CD8-positive, alpha-beta memory T cell (primary cell): ENCODE results near the gene TMEM116. TPM values are rescaled to one million over a fixed set of nuclear protein-coding genes. Genes with fewer than 3 reads are reported as not detected.

Experiments used
- CTCF ChIA-PET: fragments of 350-600 bp; sonication (Branson Sonifier 250); formaldehyde crosslinking; loops from one replicate; lab custom pipeline; 2021; ENCODE audit warnings: antibody characterized with exemption; lab: Charles Lee
- POLR2A ChIA-PET: fragments of 350-600 bp; sonication (Branson Sonifier 250); formaldehyde crosslinking; loops from one replicate; lab custom pipeline; 2021; ENCODE audit warnings: antibody characterized with exemption; lab: Charles Lee
- DNase-seq, 5 donors: peaks; one replicate each; pipeline versions ENCODE4 v3.0.0 to v3.0.0-alpha.2; 2020 to 2022; ENCODE audit warnings: mixed read lengths in 1 of 5
- H3K27ac ChIP-seq: one replicate; pipeline ENCODE4 v1.7.0; 2013; ENCODE audit warnings: low read depth, mild to moderate bottlenecking, low read length, moderate library complexity
- H3K27me3 ChIP-seq: 2 replicates; pipeline ENCODE4 v1.7.0; 2013; ENCODE audit warnings: low read length, mild to moderate bottlenecking; ENCODE audit not compliant: insufficient read depth, poor library complexity, severe bottlenecking
- H3K36me3 ChIP-seq: 2 replicates; pipeline ENCODE4 v1.7.0; 2013; ENCODE audit warnings: mild to moderate bottlenecking, low read length, moderate library complexity; ENCODE audit not compliant: insufficient read depth
- H3K4me1 ChIP-seq: 2 replicates; pipeline ENCODE4 v1.7.0; 2013; ENCODE audit warnings: mild to moderate bottlenecking, low read length, moderate library complexity; ENCODE audit not compliant: insufficient read depth
- H3K4me3 ChIP-seq: 2 replicates; pipeline ENCODE4 v1.7.0; 2013; ENCODE audit warnings: mild to moderate bottlenecking, low read length
- H3K9me3 ChIP-seq: 2 replicates; pipeline ENCODE4 v1.7.0; 2013; ENCODE audit warnings: mild to moderate bottlenecking, low read length
- H3K27ac Mint-ChIP-seq, 8 donors: one replicate each; pipeline ENCODE4 v1.8.0; 2020 to 2021; ENCODE audit warnings: mixed read lengths in 8 of 8, mild to moderate bottlenecking in 6 of 8, inconsistent platforms in 3 of 8, moderate library complexity in 3 of 8
- H3K27me3 Mint-ChIP-seq, 2 donors: one replicate each; pipeline ENCODE4 v1.8.0; 2020 to 2021; ENCODE audit warnings: mixed read lengths in 2 of 2, mild to moderate bottlenecking in 1 of 2, moderate library complexity in 1 of 2
- H3K36me3 Mint-ChIP-seq, 3 donors: one replicate each; pipeline ENCODE4 v1.8.0; 2020 to 2021; ENCODE audit warnings: mixed read lengths in 3 of 3, inconsistent platforms in 1 of 3, mild to moderate bottlenecking in 1 of 3
- H3K4me1 Mint-ChIP-seq, 3 donors: one replicate each; pipeline ENCODE4 v1.8.0; 2020 to 2021; ENCODE audit warnings: mixed read lengths in 3 of 3, inconsistent platforms in 1 of 3, mild to moderate bottlenecking in 1 of 3
- H3K4me3 Mint-ChIP-seq, 7 donors: one replicate each; pipeline ENCODE4 v1.8.0; 2020 to 2021; ENCODE audit warnings: mixed read lengths in 7 of 7, mild to moderate bottlenecking in 6 of 7, moderate library complexity in 4 of 7, inconsistent platforms in 2 of 7
- H3K9me3 Mint-ChIP-seq, 5 donors: one replicate each; pipeline ENCODE4 v1.8.0; 2020 to 2022; ENCODE audit warnings: mixed read lengths in 5 of 5, mild to moderate bottlenecking in 3 of 5, moderate library complexity in 2 of 5, inconsistent platforms in 1 of 5
- polyA plus RNA-seq: library from polyadenylated mRNA; unstranded; fragments of 300-500 nt; fragmentation: Illumina TruSeq; gene quantifications from one replicate; pipeline ENCODE4 v1.2.3, GENCODE V29; 2021
- total RNA-seq, 2 experiments: library from RNA; stranded (reverse); gene quantifications; one replicate each; pipeline ENCODE4 v1.2.3, GENCODE V29; 2021

The TMEM116 gene
- total and polyA plus RNA-seq, 3 experiments from 2014 or later = 13.1 to 28.4 (median 13.7) TPM

DNA sequence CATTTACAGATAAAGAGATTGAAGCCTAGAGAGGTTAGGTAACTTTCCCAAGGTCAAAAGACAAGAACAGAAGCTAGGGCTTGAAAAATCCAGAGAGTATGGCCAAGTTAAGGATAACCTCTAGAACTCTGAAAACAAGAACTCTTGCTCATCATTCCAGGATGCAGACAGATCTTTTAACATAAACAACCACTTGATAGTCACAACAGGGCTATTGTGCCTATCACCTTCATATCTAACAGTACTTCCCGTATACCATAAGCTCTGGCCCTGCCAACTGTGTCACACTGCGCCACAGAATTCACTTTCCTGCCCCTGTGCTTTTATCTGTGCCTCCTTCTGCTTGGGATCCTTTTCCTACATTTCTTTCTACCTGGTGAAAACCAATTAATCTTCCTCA lies 18.5 kb upstream of the TMEM116 start:
- Mint-ChIP-seq H3K36me3 (peaks cover 0 to 63% (median 14%) of the 10 kb centered on the region in 3 donors), H3K4me1 (peaks cover 0 to 17% (median 5%) of the 10 kb centered on the region in 3 donors), H3K9me3 (no peaks in the 10 kb centered on the region), H3K4me3 (no peak overlapping the region), H3K27ac (peak overlapping the region in 7 of 8 donors; percentile 18 to 87 (median 71)), H3K27me3 (no peaks in the 10 kb centered on the region)
- CTCF ChIA-PET = interaction anchor here (1.5 kb wide), 2 partner anchors 8 to 86 kb away, joined by 3 read pairs; no protein-coding TSS in a partner anchor
- peaks cover under 1% of the 10 kb centered on the region for H3K4me1 ChIP-seq
- H3K27ac ChIP-seq = peak overlapping the region; percentile 11
- H3K4me3 ChIP-seq = no peak overlapping the region
- no peaks in the 10 kb centered on the region for H3K9me3 ChIP-seq
- DNase-seq = no peak
- POLR2A ChIA-PET = interaction anchor here (0.8 kb wide), 1 partner anchor 30 kb away, joined by 3 read pairs; no protein-coding TSS in a partner anchor
- H3K27me3 ChIP-seq = no peaks in the 10 kb centered on the region
- H3K36me3 ChIP-seq = peaks cover 18% of the 10 kb centered on the region

DNA sequence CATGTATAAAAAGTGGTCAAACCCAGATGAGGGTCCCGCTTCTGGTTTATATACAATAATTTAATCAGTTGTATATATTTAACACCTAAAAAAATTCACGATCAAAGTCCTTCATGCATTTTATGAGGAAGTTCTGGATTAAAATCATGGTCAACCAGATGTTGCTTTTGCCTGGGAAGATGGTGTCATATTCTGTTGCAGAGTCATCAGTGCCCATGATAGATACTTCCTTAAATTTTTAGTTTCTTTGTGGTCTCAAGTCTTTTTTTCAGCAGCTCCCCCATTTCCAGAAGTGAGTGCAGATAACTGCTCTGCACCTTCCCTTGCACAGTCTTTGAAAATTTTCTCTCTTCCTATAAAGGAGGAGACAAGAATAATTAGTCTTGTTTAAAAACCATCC lies 16.3 kb upstream of the TMEM116 start:
- POLR2A ChIA-PET = interaction anchor here (1.0 kb wide), 1 partner anchor 16 kb away, joined by 3 read pairs; the partner anchor contains the start of genes ERP29 and TMEM116
- no peak overlapping the region for H3K4me3 Mint-ChIP-seq
- H3K27me3 ChIP-seq = no peaks in the 10 kb centered on the region
- peak overlapping the region in 4 of 8 donors; percentile 8 to 76 (median 48) for H3K27ac Mint-ChIP-seq
- no peak for DNase-seq
- H3K27ac ChIP-seq = no peak overlapping the region
- H3K9me3 ChIP-seq = no peaks in the 10 kb centered on the region
- H3K36me3 Mint-ChIP-seq = peaks cover 0 to 61% (median 15%) of the 10 kb centered on the region in 3 donors
- peaks cover 11 to 28% (median 13%) of the 10 kb centered on the region in 3 donors for H3K4me1 Mint-ChIP-seq
- peaks cover 16% of the 10 kb centered on the region for H3K36me3 ChIP-seq
- CTCF ChIA-PET = interaction anchor here (1.1 kb wide), 1 partner anchor 8 kb away, joined by 3 read pairs; no protein-coding TSS in a partner anchor
- no peak overlapping the region for H3K4me3 ChIP-seq
- H3K27me3 Mint-ChIP-seq = no peaks in the 10 kb centered on the region
- peaks cover 9% of the 10 kb centered on the region for H3K4me1 ChIP-seq
- H3K9me3 Mint-ChIP-seq = no peaks in the 10 kb centered on the region

DNA sequence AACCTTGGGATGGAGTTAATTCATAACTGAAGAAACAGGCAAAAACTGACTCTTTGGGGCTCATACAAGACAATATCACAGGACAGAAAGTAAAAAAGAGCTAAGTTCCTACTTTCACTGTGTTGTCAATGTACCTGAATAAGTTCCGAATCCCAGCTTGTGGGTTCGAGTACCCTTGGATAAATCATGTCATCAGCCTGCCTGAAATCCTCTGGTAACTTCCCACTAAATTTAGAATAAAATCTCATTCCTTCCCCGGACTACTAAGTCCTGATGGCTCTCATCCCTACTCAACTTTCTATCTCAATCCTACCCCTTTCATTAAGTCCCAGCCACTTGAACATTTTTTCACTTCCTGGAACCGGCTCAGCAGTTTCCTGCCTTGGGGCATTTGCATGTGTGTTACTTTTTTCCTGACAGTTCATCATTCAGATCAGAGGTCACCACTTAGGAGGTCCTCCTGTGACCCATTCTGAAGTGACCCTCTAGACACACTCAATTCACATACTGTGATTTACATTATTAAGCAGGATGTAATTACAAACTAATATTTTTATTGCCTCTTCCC lies 12.9 kb upstream of the TMEM116 start:
- Mint-ChIP-seq H3K9me3 (no peaks in the 10 kb centered on the region), H3K36me3 (peaks cover 4 to 67% (median 12%) of the 10 kb centered on the region in 3 donors), H3K27me3 (no peaks in the 10 kb centered on the region), H3K27ac (peak overlapping the region in 6 of 8 donors; percentile 45 to 87 (median 50)), H3K4me1 (peaks cover 22 to 43% (median 28%) of the 10 kb centered on the region in 3 donors), H3K4me3 (no peak overlapping the region)
- Histone ChIP-seq H3K36me3 (peaks cover 18% of the 10 kb centered on the region), H3K4me3 (no peak overlapping the region), H3K27ac (no peak overlapping the region), H3K4me1 (peaks cover 9% of the 10 kb centered on the region), H3K27me3 (no peaks in the 10 kb centered on the region), H3K9me3 (no peaks in the 10 kb centered on the region)
- CTCF ChIA-PET = interaction anchor here (1.7 kb wide), 1 partner anchor 12 kb away, joined by 5 read pairs; no protein-coding TSS in a partner anchor
- DNase-seq = no peak
- POLR2A ChIA-PET = interaction anchor here (0.8 kb wide), 1 partner anchor 12 kb away, joined by 10 read pairs; no protein-coding TSS in a partner anchor

DNA sequence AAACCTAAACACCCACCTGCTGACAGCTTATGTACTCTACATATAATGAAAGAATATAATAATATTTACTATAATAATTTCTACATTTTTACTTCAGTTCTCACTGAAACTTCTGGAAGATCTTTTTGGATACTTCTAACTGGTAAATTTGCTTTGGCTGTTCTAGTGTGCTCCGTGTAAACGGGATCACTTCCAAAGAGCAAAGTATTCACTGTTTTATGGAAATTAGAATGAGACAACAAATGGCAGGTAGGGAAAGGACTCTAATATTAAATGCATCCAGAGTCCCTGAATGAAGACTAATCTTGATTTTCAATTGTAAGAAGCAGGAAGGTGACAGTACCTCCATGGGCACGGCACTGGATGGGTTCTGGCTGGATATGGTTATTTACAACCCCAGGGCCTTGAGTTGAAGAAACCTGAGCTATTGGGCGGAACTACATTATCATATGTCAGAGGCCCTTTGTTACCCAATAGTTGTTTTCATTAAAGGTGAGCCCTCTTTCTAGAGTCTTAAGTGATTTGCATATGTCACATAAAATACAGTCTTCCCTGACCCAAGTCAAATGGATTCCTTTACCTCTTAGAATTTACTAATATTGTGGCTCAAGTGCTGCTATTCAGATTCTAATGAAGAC lies 10.9 kb upstream of the TMEM116 start:
- H3K27me3 ChIP-seq = no peaks in the 10 kb centered on the region
- POLR2A ChIA-PET = no interaction called here
- H3K4me1 ChIP-seq = peaks cover 20% of the 10 kb centered on the region
- H3K36me3 ChIP-seq = peaks cover 30% of the 10 kb centered on the region
- Mint-ChIP-seq H3K36me3 (peaks cover 4 to 74% (median 7%) of the 10 kb centered on the region in 3 donors), H3K4me3 (no peak overlapping the region), H3K4me1 (peaks cover 36 to 64% (median 47%) of the 10 kb centered on the region in 3 donors), H3K27me3 (no peaks in the 10 kb centered on the region), H3K27ac (peak overlapping the region in 5 of 8 donors; percentile 7 to 68 (median 32)), H3K9me3 (no peaks in the 10 kb centered on the region)
- no peak for DNase-seq
- CTCF ChIA-PET = interaction anchor here (0.8 to 1.7 kb wide), 3 partner anchors 9 to 79 kb away, joined by 3 to 5 read pairs (median 4); no protein-coding TSS in a partner anchor
- no peak overlapping the region for H3K27ac ChIP-seq
- H3K4me3 ChIP-seq = no peak overlapping the region
- H3K9me3 ChIP-seq = no peaks in the 10 kb centered on the region

DNA sequence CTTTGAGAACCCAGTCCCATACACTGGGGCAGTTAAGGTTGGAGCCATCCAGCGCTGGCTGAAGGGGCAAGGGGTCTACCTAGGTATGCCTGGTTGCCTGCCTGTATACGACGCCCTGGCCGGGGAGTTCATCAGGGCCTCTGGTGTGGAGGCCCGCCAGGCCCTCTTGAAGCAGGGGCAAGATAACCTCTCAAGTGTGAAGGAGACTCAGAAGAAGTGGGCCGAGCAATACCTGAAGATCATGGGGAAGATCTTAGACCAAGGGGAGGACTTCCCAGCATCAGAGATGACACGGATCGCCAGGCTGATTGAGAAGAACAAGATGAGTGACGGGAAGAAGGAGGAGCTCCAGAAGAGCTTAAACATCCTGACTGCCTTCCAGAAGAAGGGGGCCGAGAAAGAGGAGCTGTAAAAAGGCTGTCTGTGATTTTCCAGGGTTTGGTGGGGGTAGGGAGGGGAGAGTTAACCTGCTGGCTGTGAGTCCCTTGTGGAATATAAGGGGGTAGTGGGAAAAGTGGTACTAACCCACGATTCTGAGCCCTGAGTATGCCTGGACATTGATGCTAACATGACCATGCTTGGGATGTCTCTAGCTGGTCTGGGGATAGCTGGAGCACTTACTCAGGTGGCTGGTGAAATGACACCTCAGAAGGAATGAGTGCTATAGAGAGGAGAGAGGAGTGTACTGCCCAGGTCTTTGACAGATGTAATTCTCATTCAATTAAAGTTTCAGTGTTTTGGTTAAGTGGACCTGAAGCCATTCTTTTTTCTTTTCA lies 9.5 kb upstream of the TMEM116 start:
- Histone ChIP-seq H3K27ac (no peak overlapping the region), H3K4me3 (no peak overlapping the region), H3K9me3 (no peaks in the 10 kb centered on the region), H3K27me3 (no peaks in the 10 kb centered on the region), H3K4me1 (peaks cover 32% of the 10 kb centered on the region), H3K36me3 (peaks cover 32% of the 10 kb centered on the region)
- Mint-ChIP-seq H3K4me3 (peak overlapping the region in 1 of 7 donors; percentile 15), H3K27me3 (no peaks in the 10 kb centered on the region), H3K36me3 (peaks cover 4 to 75% (median 10%) of the 10 kb centered on the region in 3 donors), H3K27ac (peak overlapping the region in 7 of 8 donors; percentile 3 to 74 (median 51)), H3K4me1 (peaks cover 47 to 73% (median 56%) of the 10 kb centered on the region in 3 donors), H3K9me3 (no peaks in the 10 kb centered on the region)
- CTCF ChIA-PET = interaction anchor here (1.0 to 2.5 kb wide), 3 partner anchors 9 to 78 kb away, joined by 3 to 6 read pairs (median 4); partner anchors contain the start of genes ERP29 and TMEM116
- no peak for DNase-seq
- POLR2A ChIA-PET = interaction anchor here (0.6 kb wide), 1 partner anchor 53 kb away, joined by 8 read pairs; no protein-coding TSS in a partner anchor

DNA sequence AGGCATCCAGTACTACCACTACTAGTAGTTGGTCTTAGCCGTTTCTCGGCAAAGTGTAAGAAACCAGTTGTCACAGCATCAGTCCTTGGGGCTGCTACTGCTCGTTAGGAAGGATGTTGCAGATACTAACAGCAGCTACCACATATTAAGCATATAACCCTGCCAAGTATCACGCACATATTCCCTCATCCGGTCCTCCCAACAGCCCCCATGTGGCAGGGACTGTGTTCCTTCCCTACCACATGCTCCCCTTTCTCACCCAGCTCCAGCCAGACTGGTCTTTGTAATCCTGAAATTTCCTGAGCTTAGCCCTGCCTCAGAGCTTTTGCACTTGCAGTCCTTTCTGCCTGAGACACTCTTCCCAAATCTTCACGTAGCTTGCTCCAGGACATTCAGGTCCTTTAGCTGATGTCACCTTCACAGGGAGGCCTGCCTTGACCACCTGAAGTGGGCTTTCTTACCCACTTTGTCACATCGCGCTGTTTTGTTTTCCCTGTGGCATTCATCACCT lies 8.0 kb upstream of the TMEM116 start:
- Histone ChIP-seq H3K36me3 (peaks cover 38% of the 10 kb centered on the region), H3K9me3 (no peaks in the 10 kb centered on the region), H3K27me3 (no peaks in the 10 kb centered on the region), H3K4me1 (peaks cover 36% of the 10 kb centered on the region), H3K4me3 (no peak overlapping the region), H3K27ac (no peak overlapping the region)
- Mint-ChIP-seq H3K27ac (peak overlapping the region in 5 of 8 donors; percentile 3 to 82 (median 41)), H3K9me3 (no peaks in the 10 kb centered on the region), H3K27me3 (no peaks in the 10 kb centered on the region), H3K36me3 (peaks cover 7 to 83% (median 15%) of the 10 kb centered on the region in 3 donors), H3K4me1 (peaks cover 55 to 77% (median 62%) of the 10 kb centered on the region in 3 donors), H3K4me3 (peak overlapping the region in 1 of 7 donors; percentile 11)
- DNase-seq = no peak
- ChIA-PET CTCF (interaction anchor here (1.2 to 2.5 kb wide), 4 partner anchors 9 to 109 kb away, joined by 3 to 6 read pairs (median 3); no protein-coding TSS in a partner anchor), POLR2A (interaction anchor here (0.6 kb wide), 1 partner anchor 20 kb away, joined by 3 read pairs; no protein-coding TSS in a partner anchor)

DNA sequence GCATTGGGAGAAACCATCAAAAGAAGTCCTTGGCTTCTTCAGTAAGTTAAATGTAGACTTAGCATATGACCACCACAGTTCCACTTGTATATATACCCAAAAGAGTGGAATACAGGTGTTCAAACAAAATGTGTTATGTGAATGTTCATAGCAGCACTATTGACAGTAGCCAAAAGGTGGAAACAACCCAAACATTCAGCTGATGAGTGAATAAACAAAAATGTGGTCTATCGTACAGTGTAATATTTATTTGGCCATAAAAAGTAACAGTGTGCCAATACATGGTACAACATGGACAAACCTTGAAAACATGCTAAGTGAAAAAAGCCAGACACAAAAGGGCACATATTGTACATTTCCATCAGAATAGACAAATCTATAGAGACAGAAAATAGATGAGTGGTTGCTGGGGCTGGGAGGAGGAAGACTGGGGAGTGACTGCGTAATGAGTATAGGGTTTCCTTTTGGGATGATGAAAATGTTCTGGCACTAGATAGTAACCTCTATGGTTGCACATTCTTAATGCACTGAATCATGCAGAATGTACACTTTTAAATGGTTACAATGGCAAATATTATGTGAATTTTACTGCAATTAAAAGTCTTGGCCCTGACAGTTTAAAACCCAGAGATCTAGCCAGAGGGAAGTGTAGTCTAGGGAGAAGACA lies 5.7 kb upstream of the TMEM116 start:
- no peaks in the 10 kb centered on the region for H3K9me3 Mint-ChIP-seq
- POLR2A ChIA-PET = no interaction called here
- no peak for DNase-seq
- Histone ChIP-seq H3K36me3 (peaks cover 45% of the 10 kb centered on the region), H3K9me3 (no peaks in the 10 kb centered on the region), H3K27ac (no peak overlapping the region), H3K27me3 (no peaks in the 10 kb centered on the region), H3K4me1 (peaks cover 51% of the 10 kb centered on the region), H3K4me3 (no peak overlapping the region)
- peak overlapping the region in 2 of 7 donors; percentile 21 to 34 for H3K4me3 Mint-ChIP-seq
- H3K36me3 Mint-ChIP-seq = peaks cover 13 to 82% (median 16%) of the 10 kb centered on the region in 3 donors
- peaks cover 61 to 83% (median 76%) of the 10 kb centered on the region in 3 donors for H3K4me1 Mint-ChIP-seq
- peak overlapping the region; percentile 1 to 77 (median 58) for H3K27ac Mint-ChIP-seq
- CTCF ChIA-PET = no interaction called here
- no peaks in the 10 kb centered on the region for H3K27me3 Mint-ChIP-seq
